ENCODE measurements around the gene API5. TPM values are rescaled to one million over a fixed set of nuclear protein-coding genes. Genes with fewer than 3 reads are reported as not detected.
"Not testable (repeated sequence)": the region's sequence is repeated elsewhere in the genome, so short reads cannot be mapped to it uniquely, and the experiment has no call there.

API5 gene
- total and polyA plus RNA-seq, 10 donors, result 28.2 to 110 (median 80.5) TPM

DNA sequence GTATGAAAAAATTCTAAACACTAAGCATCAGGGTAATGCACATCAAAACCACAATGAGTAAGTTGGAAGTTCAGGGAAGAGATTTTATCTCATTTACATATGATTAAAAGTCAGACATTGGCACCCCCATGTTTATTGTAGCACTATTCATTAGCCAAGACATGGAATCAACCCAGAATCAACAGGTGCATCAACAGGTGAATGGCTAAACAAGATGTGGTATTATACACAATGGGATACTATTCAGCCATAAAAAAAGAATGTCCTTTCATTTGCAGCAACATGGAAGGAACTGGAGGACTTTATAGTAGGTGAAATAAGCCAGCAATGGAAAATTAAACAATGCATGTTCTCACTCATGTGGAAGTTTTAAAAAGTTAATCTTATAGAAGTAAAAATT is 29.4 kb downstream of the API5 start:
- no peak overlapping the region for H3K27ac ChIP-seq
- intact Hi-C loops (cut with DNase I; ENCODE audit: low total_unique reads), result no loop called here
- no peaks in the 10 kb centered on the region for H3K4me1 ChIP-seq
- no peaks in the 10 kb centered on the region for H3K27me3 ChIP-seq (replicated peaks in 1 of 7)
- H3K4me3 ChIP-seq, result no peak overlapping the region
- TF ChIP-seq, protein P1, sequence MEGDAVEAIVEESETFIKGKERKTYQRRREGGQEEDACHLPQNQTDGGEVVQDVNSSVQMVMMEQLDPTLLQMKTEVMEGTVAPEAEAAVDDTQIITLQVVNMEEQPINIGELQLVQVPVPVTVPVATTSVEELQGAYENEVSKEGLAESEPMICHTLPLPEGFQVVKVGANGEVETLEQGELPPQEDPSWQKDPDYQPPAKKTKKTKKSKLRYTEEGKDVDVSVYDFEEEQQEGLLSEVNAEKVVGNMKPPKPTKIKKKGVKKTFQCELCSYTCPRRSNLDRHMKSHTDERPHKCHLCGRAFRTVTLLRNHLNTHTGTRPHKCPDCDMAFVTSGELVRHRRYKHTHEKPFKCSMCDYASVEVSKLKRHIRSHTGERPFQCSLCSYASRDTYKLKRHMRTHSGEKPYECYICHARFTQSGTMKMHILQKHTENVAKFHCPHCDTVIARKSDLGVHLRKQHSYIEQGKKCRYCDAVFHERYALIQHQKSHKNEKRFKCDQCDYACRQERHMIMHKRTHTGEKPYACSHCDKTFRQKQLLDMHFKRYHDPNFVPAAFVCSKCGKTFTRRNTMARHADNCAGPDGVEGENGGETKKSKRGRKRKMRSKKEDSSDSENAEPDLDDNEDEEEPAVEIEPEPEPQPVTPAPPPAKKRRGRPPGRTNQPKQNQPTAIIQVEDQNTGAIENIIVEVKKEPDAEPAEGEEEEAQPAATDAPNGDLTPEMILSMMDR (IDR thresholded peaks at IDR 0.05 in 8 of 11, conservative IDR thresholded peaks at IDR 0.05 in 3 of 11), result no peak
- TF ChIP-seq POLR2AphosphoS5 (IDR thresholded peaks at IDR 0.05) (no peak), POLR2A (IDR thresholded peaks at IDR 0.05) (no peak)
- DNase-seq, result no peak
- no peaks in the 10 kb centered on the region for H3K9me3 ChIP-seq
- peaks cover 0 to 72% (median 46%) of the 10 kb centered on the region in 6 donors for H3K36me3 ChIP-seq

DNA sequence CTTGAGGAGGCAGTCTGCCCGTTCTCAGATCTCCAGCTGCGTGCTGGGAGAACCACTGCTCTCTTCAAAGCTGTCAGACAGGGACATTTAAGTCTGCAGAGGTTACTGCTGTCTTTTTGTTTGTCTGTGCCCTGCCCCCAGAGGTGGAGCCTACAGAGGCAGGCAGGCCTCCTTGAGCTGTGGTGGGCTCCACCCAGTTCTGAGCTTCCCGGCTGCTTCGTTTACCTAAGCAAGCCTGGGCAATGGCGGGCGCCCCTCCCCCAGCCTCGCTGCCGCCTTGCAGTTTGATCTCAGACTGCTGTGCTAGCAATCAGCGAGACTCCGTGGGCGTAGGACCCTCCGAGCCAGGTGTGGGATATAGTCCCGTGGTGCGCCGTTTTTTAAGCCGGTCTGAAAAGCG is 39.6 kb downstream of the API5 start:
- H3K36me3 ChIP-seq; DNase-seq; H3K9me3 ChIP-seq; H3K4me3 ChIP-seq; intact Hi-C loops (cut with DNase I; ENCODE audit: low total_unique reads); H3K27me3 ChIP-seq (replicated peaks in 1 of 7); H3K27ac ChIP-seq; H3K4me1 ChIP-seq: not testable (repeated sequence)
- 57 to 61% methylated on average over 3 to 6 of the region's 17 CpGs; no CpG with 5 or more reads in 3 of the 5 donors for WGBS, 5 donors

DNA sequence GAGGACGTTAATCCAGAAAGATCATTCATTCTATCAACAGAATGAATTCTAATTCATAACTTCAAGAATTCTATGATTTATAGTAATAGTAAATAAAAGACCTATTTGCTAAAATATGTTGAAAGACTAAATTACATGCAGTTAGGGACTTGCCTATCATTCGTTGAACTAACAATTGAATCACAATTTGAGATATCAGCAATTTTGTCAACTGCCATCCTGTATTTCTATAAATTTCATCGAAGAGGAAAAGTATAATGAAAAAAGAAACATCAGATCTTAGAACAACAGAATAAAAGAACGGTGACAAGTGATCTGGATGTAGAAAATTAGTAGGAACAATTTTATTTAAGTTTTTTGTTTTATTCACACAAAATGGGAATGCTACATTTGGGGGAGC is 42.5 kb downstream of the API5 start:
- Histone ChIP-seq H3K27ac (no peak overlapping the region), H3K9me3 (no peaks in the 10 kb centered on the region), H3K27me3 (replicated peaks in 1 of 7) (no peaks in the 10 kb centered on the region), H3K4me3 (no peak overlapping the region), H3K36me3 (no peaks in the 10 kb centered on the region), H3K4me1 (peaks cover 0 to 12% (median 8%) of the 10 kb centered on the region in 6 donors)
- WGBS, 5 donors, result 88 to 95% (median 91%) methylated on average over 4 of the region's 4 CpGs
- no peak for DNase-seq
- TF ChIP-seq POLR2A (IDR thresholded peaks at IDR 0.05) (no peak), POLR2AphosphoS5 (IDR thresholded peaks at IDR 0.05) (no peak)
- TF ChIP-seq, protein P1 (IDR thresholded peaks at IDR 0.05 in 8 of 11, conservative IDR thresholded peaks at IDR 0.05 in 3 of 11), result no peak
- intact Hi-C loops (cut with DNase I; ENCODE audit: low total_unique reads), result no loop called here

DNA sequence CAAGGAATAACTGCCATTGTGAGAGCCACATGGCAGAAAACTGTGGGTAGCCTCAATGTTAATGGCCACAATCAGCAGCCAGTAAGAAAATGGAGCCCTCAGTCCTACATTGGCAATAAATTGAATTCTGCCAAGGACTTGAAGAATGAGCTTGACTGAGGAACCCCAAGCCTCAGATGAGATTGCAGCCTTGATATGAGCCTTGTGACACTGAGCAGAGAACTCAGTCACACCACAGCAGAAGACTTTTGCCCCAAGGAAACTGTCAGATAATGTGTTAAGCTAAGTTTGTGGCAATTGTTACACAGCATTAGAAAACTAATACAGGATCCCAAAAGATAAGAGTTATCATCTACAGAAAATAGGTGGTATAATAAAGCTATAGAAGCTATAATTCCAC is 44.5 kb downstream of the API5 start:
- Histone ChIP-seq H3K4me3 (no peak overlapping the region), H3K4me1 (peaks cover 19 to 32% (median 27%) of the 10 kb centered on the region in 6 donors), H3K9me3 (no peaks in the 10 kb centered on the region), H3K36me3 (no peaks in the 10 kb centered on the region), H3K27me3 (replicated peaks in 1 of 7) (no peaks in the 10 kb centered on the region), H3K27ac (no peak overlapping the region)
- intact Hi-C loops (cut with DNase I; ENCODE audit: low total_unique reads), result no loop called here
- TF ChIP-seq POLR2A (IDR thresholded peaks at IDR 0.05) (no peak), POLR2AphosphoS5 (IDR thresholded peaks at IDR 0.05) (no peak)
- TF ChIP-seq, protein P1 (IDR thresholded peaks at IDR 0.05 in 8 of 11, conservative IDR thresholded peaks at IDR 0.05 in 3 of 11), result no peak
- DNase-seq, result no peak

DNA sequence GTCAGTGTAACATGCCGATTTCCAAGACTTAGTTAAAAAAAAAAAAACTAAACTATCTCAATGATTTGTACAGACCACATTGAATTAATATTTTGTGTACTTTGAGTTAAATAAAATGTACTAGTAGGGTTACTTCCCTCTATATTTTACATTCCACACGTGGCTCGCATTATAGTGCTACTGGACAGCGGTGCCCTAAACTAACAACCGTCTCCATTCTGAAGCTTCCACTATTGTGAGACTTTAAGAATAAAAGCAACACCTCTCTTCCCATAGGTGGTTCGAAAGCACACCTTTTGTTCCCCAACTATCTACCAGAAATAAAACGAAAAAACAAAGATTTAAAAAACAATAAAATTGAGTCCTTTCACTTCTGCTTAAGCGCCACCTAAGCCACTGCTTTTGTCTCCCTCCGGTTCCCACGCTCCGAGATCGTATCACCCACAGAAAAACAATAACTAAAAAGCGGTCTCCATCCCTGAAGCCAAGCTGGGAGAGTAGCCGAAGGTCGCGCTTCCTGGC is 46.5 kb downstream of the API5 start:
- H3K27me3 ChIP-seq (replicated peaks in 1 of 7), result no peaks in the 10 kb centered on the region
- H3K4me3 ChIP-seq, result peak overlapping the region; percentile 82 to 97 (median 96)
- WGBS, 5 donors, result 7 to 10% (median 8%) methylated on average over 16 of the region's 16 CpGs
- peaks cover 0 to 9% (median 0%) of the 10 kb centered on the region in 6 donors for H3K36me3 ChIP-seq
- DNase-seq, result no peak
- H3K9me3 ChIP-seq, result no peaks in the 10 kb centered on the region
- intact Hi-C loops (cut with DNase I; ENCODE audit: low total_unique reads), result no loop called here
- H3K27ac ChIP-seq, result peak overlapping the region; percentile 88 to 97 (median 92)
- TF ChIP-seq, protein P1 (IDR thresholded peaks at IDR 0.05 in 8 of 11, conservative IDR thresholded peaks at IDR 0.05 in 3 of 11), result no peak
- TF ChIP-seq POLR2AphosphoS5 (IDR thresholded peaks at IDR 0.05) (no peak), POLR2A (IDR thresholded peaks at IDR 0.05) (no peak)
- peaks cover 22 to 52% (median 34%) of the 10 kb centered on the region in 6 donors for H3K4me1 ChIP-seq
